Measurements from ENCODE around the gene SOX13. TPM values are rescaled to one million over a fixed set of nuclear protein-coding genes. Genes with fewer than 3 reads are reported as not detected.

SOX13 gene
- total and polyA plus RNA-seq, 9 of the 15 experiments (the other 6 are each of a cell fraction or from before 2014, with no cell fraction given), result 0.03 to 0.35 (median 0.06) TPM; not detected in 5

GRCh38 chr1:204172404-204173029 is 99.6 kb downstream of the SOX13 start:
- no peak for TF ChIP-seq ZMIZ1 (IDR thresholded peaks at IDR 0.05; ENCODE audit: low read depth in 2 of 2, low read length in 2 of 2)
- TF ChIP-seq ZBTB49 (CRISPR knock-in tag; IDR thresholded peaks at IDR 0.05; ENCODE audit: borderline replicate concordance), result no peak
- TF ChIP-seq SREBF1 (IDR thresholded peaks at IDR 0.05; ENCODE audit: borderline replicate concordance, low read depth, low read length), result no peak
- no peak for TF ChIP-seq ZBTB1 (CRISPR knock-in tag; IDR thresholded peaks at IDR 0.05; ENCODE audit: borderline replicate concordance, low read depth)
- no peak for ATAC-seq
- CTCF ChIA-PET (ENCODE audit: low intra/inter-chr PET ratio), result no interaction called here
- Histone ChIP-seq H3K4me2 (ENCODE audit: insufficient read depth, low read length) (no peak overlapping the region), H3K9me1 (ENCODE audit: control insufficient read depth, insufficient read depth, low read length) (no peaks in the 10 kb centered on the region), H3K9me3 (replicated peaks; ENCODE audit: control insufficient read depth, insufficient read depth, low read depth, low read length) (0 out of 2 replicates have a peak, but pooled peaks cover 5% of the 10 kb centered on the region), H3K36me3 (ENCODE audit: control insufficient read depth, insufficient read depth, low read length) (no peaks in the 10 kb centered on the region), H3K27ac (ENCODE audit: extremely low read depth, low read depth, low read length) (no peak overlapping the region), H2AFZ (ENCODE audit: low read depth, low read length) (no peak overlapping the region), H4K20me1 (replicated peaks; ENCODE audit: control insufficient read depth, insufficient read depth, low read length) (no peaks in the 10 kb centered on the region), H3K4me3 (no peak overlapping the region), H3K4me1 (replicated peaks in 1 of 2; ENCODE audit: control insufficient read depth in 2 of 2, insufficient read depth in 2 of 2, low read length in 2 of 2) (peaks cover 11 to 12% of the 10 kb centered on the region in 2 experiments; a peak in 4 of 5 replicates), H3K79me2 (ENCODE audit: control insufficient read depth, insufficient read depth, low read length) (no peaks in the 10 kb centered on the region), H3K27me3 (ENCODE audit: control insufficient read depth in 2 of 2, insufficient read depth in 2 of 2, low read length in 2 of 2) (peaks cover 4 to 5% of the 10 kb centered on the region in 2 experiments; a peak in 4 of 5 replicates), H3K9ac (ENCODE audit: insufficient read depth in 1 of 2, low read depth in 2 of 2, low read length in 2 of 2) (no peak overlapping the region)
- in situ Hi-C loops (cut with MboI), result loop anchor here (10.0 kb wide), 1 partner anchor 332 kb away; no protein-coding TSS in a partner anchor
- FAIRE-seq, result no peak
- POLR2A ChIA-PET, result no interaction called here
- DNase-seq (ENCODE audit: extremely low read depth in 1 of 4, low spot score in 3 of 4), result no peak
- intact Hi-C loops (cut with micrococcal nuclease), result no loop called here
- BruUV-seq (replicated peaks), result no TSS peak
- WGBS (ENCODE audit: insufficient coverage, low coverage, missing lambda C conversion rate), result 0% methylated on average over 2 of the region's 2 CpGs
